Ramos (cell line): ENCODE results near the gene ANXA2.
"Not testable (repeated sequence)": the region's sequence is repeated elsewhere in the genome, so short reads cannot be mapped to it uniquely, and the experiment has no call there.

ENCODE experiments used
- in situ Hi-C: fragments of 300-500 bp; cut with MboI; formaldehyde crosslinking; loops from one replicate; pipeline ENCODE4 v1.14.3; 2022; ENCODE audit warnings: low sequenced_read_pairs; ENCODE audit not compliant: unreplicated experiment

ANXA2 gene

DNA sequence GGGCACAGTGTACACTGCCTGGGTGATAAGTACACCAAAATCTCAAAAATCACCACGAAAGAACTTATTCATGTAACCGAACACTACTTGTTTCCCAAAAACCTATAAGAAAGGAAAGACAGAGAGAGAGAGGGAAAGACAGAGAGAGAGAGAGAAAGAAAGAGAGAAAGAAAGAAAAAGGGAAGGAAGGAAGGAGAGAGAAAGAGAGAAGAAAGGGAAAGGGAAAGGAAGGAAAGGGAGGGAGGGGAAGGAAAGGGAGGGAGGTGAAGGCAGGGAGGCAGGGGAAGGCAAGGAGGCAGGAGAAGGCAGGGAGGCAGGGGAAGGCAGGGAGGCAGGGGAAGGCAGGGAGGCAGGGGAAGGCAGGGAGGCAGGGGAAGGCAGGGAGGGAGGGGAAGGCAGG, 48.2 kb downstream of the ANXA2 start:
- in situ Hi-C loops: no loop called here

GRCh38 chr15:60347480-60348049, 50.2 kb downstream of the ANXA2 start:
- in situ Hi-C loops: no loop called here

- in situ Hi-C loops: no loop called here
Measured at GRCh38 chr15:60346653-60347052, 51.1 kb downstream of the ANXA2 start.

GRCh38 chr15:60346077-60346476, 51.7 kb downstream of the ANXA2 start:
- in situ Hi-C loops: no loop called here

GRCh38 chr15:60345598-60345997, 52.2 kb downstream of the ANXA2 start:
- in situ Hi-C loops: no loop called here

GRCh38 chr15:60344987-60345386, 52.8 kb downstream of the ANXA2 start:
- in situ Hi-C loops: no loop called here

DNA sequence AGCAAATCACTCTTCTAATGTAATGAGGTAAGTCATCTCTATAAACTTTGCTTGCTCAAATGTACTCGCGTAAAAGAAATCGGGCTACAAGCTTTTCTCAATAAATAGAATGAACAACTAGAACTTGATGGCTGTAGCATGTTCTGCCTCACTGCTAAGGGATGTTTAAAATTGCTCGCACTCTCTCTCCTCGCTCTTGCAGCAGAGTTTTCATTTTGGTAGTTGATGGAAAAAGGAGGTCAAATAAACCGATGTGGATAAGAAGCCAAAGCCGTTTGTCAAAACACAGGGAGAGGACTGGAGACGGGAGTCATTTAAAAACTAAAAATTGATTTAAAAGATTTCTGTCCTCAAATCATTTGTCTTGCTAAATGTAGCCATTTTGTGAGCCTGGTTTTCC, 53.3 kb downstream of the ANXA2 start:
- in situ Hi-C loops: no loop called here

DNA sequence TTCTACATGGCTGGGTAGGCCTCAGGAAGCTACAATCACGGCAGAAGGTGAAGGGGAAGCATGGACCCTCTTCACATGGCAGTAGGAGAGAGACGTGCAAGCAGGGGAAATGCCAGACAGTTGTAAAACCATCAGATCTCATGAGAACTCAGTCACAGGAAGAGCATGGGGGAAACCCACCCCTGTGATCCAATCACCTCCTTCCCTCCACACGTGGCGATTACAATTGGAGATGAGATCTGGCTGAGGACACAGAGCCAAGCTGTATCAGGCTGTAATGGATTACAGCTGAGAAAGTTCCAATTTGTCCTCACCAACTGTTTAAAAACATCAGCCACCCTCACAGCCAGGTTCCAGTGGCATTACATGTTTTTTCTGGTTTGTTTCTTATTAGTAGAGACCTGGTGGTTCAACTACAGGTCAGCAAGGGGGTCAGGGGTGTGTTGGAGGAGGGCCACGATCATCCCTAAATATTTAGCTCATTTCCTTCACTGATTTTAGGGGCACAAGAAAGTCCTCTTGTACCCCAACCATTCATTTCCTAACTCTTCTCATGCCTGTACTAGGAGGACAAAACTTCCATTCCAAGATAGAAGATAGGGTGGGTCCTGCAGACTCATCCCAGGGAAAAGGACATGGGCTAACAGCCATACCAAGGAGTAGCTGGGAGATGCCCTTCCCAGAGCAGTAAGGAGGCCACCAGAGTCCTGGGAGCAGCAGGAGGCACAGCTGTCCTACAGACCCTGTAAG, 54.4 kb downstream of the ANXA2 start:
- in situ Hi-C loops: no loop called here

- in situ Hi-C loops: no loop called here
Measured at GRCh38 chr15:60340207-60340921, 57.4 kb downstream of the ANXA2 start.

DNA sequence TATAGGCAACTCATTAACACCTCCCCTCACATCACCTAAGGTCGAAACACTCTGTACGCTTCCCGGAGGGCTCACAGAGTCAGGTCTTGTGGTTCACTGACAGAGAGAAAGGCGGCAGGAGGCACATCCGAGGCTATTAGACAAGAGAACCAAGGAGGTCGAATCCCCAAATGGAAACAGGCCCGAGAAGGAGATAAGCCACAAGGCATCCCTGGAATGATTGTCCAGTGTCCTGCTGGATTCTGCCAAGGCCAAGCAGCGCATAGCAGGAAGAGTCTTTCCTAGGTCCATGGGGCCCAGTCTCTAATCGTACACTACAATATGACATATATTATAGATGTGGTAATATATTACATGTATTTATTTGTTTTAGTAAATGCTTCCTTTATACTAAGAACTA, 58.5 kb downstream of the ANXA2 start:
- in situ Hi-C loops: no loop called here

DNA sequence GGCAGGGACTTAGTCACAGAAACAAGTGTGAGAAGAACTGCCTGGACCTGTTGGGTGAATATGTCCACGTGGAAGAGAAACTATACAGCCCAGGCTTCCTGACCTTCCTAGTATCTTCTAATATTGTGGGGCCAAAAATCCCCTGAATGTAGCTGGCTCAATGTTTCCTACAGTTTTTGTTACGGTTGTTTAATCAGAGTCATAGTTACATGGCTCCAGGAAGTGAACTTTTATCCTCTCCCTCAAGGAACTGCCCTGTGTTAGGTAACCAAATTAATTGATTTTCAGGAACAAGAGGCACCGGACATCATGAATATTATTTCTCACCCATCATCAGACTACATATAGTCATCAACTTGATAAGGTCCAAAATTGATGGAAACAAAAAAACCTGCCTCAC, 59.0 kb downstream of the ANXA2 start:
- in situ Hi-C loops: no loop called here

DNA sequence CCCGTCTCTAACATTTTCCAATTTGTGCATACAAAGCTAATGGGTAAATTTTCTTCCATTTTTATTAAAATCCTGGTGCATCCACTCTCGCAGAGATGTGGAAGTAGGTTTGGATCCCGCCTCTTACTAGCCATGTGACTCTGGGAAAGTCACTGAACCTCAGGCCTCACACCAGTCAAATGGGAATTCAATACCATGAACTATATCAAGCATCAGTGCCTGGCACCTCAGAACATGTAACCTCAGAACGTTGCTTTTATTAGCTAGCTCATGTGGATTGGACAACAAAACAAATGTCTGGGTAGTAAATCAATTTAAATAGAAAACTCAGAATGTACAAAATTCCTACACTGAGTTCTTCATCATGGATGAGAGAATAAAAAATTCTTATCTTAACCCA, 60.7 kb downstream of the ANXA2 start:
- in situ Hi-C loops: no loop called here

DNA sequence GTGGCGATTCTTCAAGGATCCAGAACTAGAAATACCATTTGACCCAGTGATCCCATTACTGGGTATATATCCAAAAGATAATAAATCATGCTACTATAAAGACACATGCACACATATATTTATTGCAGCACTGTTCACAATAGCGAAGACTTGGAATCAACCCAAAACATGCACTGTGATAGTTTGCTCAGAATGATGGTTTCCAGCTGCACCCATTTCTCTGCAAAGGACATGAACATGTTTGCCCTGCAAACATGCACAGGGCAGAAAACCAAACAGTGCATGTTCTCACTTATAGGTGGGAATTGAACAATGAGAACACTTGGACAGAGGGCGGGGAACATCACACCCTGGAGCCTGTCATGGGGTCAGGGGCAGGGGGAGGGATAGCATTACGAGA, 62.5 kb downstream of the ANXA2 start:
- in situ Hi-C loops: not testable (repeated sequence)

DNA sequence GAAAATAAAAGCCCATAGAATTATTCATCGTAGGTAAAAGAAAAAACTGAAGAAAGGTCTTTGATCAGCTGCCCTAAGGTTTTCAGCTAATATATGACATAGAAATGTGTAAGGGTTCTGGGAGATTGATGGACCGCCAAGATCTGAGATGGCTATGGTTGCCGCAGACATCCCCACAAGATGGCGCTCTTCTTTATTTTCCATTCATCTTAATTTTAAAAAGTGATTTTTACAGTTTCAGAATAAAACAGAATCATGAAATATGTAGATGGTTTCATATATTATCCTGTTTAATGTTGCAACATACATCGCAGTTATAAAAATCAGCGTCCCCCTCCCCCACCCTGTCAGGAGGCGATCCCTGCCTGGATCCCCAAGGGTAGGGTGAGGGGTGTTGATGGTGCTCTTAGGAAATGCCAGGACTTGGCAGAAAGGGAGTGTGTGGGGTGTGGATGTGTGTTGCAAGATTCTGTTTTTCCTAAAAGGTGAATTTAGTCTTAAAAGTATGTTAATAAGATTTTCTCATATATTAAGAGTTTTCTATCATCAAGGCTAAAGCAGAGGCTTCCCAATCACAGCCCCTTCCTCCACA, 68.8 kb downstream of the ANXA2 start:
- in situ Hi-C loops: loop anchor here (10.0 kb wide), 1 partner anchor 604 kb away; no protein-coding TSS in a partner anchor

DNA sequence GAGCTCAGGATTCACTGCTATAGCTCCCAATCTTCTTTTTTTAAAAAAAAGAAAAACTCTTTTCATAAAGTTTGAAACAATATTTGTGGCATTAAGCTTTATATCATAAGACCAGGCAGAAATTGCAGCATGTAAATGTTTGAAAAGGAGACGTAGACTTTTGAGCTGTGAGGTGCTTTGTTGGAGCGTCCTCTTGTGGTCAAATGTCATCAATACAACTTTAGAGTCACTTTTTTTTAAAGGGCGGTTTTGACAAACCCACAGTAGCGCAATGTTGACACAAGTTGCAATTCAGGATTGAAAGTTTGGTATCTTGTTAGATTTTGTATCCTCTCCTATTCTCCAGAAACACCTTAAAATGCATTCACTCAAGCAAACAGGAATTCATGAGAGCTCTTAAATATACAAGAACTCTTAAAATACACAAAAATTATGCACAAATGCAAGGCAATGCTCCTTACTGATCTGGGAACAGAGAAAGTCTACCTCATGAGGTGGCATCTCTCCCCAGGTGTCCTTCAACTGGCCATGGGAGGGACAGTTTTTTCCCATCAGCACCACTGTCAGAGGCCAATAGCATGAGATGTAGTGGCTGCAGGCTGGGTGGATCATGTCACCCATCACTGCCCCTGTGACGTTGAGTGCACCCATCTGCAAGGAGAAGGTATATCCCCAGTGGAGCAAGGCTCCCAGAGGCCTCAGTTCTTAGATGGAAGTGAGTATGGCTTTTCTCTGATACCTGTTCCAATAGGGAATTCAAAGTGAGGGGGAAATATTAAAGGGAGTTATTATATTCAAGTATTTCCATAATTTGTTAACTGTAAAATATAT, 70.7 kb downstream of the ANXA2 start:
- in situ Hi-C loops: loop anchor here (10.0 kb wide), 1 partner anchor 602 kb away; no protein-coding TSS in a partner anchor

GRCh38 chr15:60326343-60326742, 71.4 kb downstream of the ANXA2 start:
- in situ Hi-C loops: loop anchor here (10.0 kb wide), 1 partner anchor 602 kb away; no protein-coding TSS in a partner anchor

DNA sequence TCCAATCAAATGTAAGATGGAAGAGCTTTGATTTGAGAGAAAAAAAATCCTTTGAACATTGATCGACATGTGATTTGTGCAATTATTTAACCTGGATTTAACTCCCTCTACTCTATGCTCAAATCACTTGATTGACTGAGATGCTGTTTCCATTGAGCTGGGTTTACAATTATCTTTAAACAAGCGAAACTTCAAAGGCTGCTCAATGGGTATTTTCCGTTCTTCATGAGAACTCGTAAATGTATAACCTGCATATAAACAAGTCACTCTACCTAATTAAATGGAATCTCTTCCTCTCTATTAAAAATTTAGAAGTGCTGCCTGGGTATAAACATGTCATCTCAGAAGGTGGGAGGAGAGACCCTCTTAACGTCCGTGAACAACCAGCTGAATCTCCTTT, 71.9 kb downstream of the ANXA2 start:
- in situ Hi-C loops: loop anchor here (10.0 kb wide), 1 partner anchor 601 kb away; no protein-coding TSS in a partner anchor

DNA sequence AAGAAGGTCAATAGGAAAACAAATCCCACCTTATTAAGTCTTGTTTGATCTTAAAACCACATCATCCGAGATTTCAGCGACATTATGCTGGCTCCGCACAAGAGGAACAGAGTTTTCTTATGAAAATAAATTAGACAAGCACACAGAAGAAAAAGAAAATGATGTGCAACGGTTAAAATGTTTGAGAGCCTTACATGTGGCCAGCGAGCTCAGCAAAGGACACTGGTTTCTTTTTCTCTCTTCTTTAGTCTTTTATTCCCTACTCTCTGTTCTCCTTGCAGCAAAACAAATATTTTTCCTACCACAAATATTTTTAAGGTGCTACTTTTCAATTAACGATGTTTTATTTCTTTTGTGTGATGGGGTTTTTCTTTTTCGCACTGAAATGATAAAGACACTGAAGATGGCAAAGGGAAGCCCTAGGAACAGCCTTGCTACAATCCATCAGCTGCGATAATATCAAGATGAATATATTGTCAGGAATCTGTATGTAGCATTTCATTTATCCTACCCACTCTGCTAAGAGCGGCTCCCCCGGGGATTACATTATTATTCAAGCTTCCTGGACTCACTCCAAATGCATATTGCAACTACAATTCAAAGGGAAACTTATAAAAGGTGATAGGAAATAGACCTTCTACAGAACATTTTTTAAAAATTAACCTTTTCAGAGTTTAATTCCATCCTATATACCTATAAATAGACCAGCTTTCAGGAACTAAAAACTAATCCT, 72.9 kb downstream of the ANXA2 start:
- in situ Hi-C loops: loop anchor here (10.0 kb wide), 1 partner anchor 600 kb away; no protein-coding TSS in a partner anchor

DNA sequence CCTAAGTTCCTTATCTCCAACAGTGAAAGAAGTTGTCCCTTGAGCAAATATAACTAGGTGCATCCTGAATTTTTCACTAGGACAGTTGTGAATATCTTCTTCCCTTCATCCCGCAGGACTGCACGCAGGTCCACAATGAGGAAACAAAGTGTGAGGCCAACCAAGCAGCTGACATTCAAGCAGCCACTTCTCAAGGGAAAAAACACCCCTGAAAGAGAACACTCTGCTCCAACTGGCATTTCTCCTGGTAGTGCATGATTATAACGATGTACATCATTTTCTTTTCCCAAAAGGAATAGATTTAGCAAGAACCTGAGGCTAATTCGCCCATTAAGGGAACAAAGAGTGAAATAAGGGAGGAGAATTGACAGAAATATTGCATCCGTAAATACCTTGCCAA, 74.5 kb downstream of the ANXA2 start:
- in situ Hi-C loops: loop anchor here (10.0 kb wide), 1 partner anchor 599 kb away; no protein-coding TSS in a partner anchor
